Osteocyte (in vitro differentiated cells): Measurements from ENCODE around the gene IL11. TPM values are rescaled to one million over a fixed set of nuclear protein-coding genes. Genes with fewer than 3 reads are reported as not detected.

Experiments
- DNase-seq: peaks from one replicate; pipeline ENCODE4 v3.0.0; 2021; ENCODE audit warnings: mixed read lengths; ENCODE audit not compliant: unreplicated experiment; ENCODE audit errors: extremely low spot score
- H3K27ac Mint-ChIP-seq: one replicate; pipeline ENCODE4 v1.8.0; 2021; ENCODE audit warnings: mild to moderate bottlenecking, mixed read lengths; ENCODE audit not compliant: unreplicated experiment
- H3K27me3 Mint-ChIP-seq: one replicate; pipeline ENCODE4 v1.8.0; 2021; ENCODE audit warnings: mixed read lengths; ENCODE audit not compliant: unreplicated experiment
- H3K36me3 Mint-ChIP-seq: one replicate; pipeline ENCODE4 v1.8.0; 2021; ENCODE audit warnings: mixed read lengths; ENCODE audit not compliant: unreplicated experiment
- H3K4me1 Mint-ChIP-seq: one replicate; pipeline ENCODE4 v1.8.0; 2021; ENCODE audit warnings: mixed read lengths; ENCODE audit not compliant: unreplicated experiment
- H3K4me3 Mint-ChIP-seq: one replicate; pipeline ENCODE4 v1.8.0; 2021; ENCODE audit warnings: mild to moderate bottlenecking, moderate library complexity, mixed read lengths; ENCODE audit not compliant: unreplicated experiment
- H3K9me3 Mint-ChIP-seq: one replicate; pipeline ENCODE4 v1.8.0; 2021; ENCODE audit warnings: mixed read lengths; ENCODE audit not compliant: unreplicated experiment
- total RNA-seq: library from RNA; stranded (reverse); gene quantifications from 2 replicates; pipeline ENCODE4 v1.2.1, GENCODE V29; 2021
- TF ChIP-seq, protein P1 (sequence below): fragments of 200-600 bp; sonication (generic); IDR thresholded peaks from 2 replicates; pipeline ENCODE4 v1.5.0; 2021; ENCODE audit warnings: antibody characterized with exemption, mild to moderate bottlenecking, moderate library complexity

IL11 gene
- total RNA-seq, 1 donor from 2014 or later = 1.0 TPM

DNA sequence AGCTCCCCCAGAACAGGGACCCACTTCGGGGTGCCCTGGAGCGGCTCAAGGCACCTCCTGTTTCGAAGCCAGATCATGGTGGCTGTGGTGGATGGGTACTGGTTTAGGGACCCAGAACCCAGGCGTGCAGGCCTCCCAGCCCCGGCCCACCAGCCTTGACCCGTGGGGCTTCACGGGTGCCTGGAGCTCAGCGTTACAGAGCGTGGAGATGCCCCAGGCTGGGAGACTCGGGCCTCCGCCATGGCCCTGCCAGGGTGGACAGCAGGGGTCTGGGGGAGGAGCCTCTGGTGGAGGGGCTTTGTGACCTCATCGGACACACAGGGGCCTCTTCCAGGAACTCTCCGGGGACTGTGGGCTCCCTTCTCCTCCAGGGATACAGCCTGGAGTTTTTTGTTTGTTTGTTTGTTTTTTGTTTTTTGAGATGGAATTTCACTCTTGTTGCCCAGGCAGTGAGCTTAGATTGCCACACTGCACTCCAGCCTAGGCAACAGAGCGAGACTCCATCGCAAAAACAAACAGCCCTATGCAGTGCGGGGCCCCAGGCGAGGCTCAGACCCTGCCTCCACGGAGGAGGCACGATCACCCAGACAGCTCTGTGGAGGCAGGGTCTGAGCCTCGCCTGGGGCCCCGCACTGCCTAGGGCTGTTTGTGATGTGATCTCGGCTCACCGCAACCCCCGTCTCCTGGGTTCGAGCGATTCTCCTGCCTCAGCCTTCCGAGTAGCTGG is 7.1 kb downstream of the IL11 start, which contains the start of gene GARIN5B:
TSS of gene GARIN5B (minus strand) at position 271 of the 727 bp plus-strand sequence. CDS start at position 77, 194 bp downstream.
- TF ChIP-seq, protein P1, sequence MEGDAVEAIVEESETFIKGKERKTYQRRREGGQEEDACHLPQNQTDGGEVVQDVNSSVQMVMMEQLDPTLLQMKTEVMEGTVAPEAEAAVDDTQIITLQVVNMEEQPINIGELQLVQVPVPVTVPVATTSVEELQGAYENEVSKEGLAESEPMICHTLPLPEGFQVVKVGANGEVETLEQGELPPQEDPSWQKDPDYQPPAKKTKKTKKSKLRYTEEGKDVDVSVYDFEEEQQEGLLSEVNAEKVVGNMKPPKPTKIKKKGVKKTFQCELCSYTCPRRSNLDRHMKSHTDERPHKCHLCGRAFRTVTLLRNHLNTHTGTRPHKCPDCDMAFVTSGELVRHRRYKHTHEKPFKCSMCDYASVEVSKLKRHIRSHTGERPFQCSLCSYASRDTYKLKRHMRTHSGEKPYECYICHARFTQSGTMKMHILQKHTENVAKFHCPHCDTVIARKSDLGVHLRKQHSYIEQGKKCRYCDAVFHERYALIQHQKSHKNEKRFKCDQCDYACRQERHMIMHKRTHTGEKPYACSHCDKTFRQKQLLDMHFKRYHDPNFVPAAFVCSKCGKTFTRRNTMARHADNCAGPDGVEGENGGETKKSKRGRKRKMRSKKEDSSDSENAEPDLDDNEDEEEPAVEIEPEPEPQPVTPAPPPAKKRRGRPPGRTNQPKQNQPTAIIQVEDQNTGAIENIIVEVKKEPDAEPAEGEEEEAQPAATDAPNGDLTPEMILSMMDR = no peak
- Mint-ChIP-seq H3K9me3 (no peaks in the 10 kb centered on the region), H3K4me3 (no peak within 1 kb of the TSS), H3K4me1 (peaks cover 13% of the 10 kb centered on the region), H3K27me3 (no peaks in the 10 kb centered on the region), H3K27ac (peak within 1 kb of the TSS; percentile 34), H3K36me3 (no peaks in the 10 kb centered on the region)
- no peak for DNase-seq

DNA sequence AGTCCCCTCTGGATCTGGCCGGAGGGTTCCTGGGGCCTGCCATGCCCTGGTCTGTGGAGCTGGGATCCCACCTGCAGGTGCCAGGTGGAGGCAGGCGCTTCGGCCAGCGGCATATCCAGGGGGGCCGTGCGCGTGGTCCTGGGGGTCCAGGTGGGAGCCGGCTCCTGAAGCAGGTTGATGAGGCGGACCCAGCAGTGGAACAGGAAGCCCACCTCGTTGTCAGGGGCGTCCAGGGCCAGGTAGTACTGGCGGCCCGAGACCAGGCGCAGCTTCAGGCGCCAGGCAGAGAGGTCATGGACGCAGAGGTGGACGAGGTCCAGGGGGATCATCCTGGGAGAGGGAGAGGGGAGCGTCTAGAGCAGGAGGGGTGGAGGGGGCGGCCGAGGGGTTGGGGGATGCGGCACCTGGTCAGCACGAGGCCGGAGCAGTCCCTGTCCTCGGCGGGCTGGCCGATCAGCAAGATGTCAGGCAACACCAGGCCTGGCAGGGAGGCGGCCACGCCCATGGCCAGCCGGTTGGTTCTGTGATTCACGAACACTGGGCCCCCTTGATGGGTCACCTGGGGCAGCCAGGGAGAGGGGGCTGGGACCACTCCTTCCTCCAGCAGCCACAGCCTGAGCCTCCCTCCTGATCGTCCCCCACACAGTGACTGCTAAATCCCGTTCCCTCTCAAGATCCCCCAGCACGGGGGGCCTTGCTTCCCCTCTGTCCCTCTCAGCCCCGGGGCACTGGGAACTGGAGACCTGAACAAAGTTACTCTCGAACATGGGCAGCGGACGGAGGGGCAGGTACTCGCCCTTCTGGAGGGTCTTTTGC is 7.9 kb downstream of the IL11 start:
- H3K4me3 Mint-ChIP-seq = no peak overlapping the region
- peaks cover 3% of the 10 kb centered on the region for H3K27me3 Mint-ChIP-seq
- H3K9me3 Mint-ChIP-seq = no peaks in the 10 kb centered on the region
- H3K27ac Mint-ChIP-seq = no peak overlapping the region
- TF ChIP-seq, protein P1 = no peak
- peaks cover 13% of the 10 kb centered on the region for H3K4me1 Mint-ChIP-seq
- H3K36me3 Mint-ChIP-seq = no peaks in the 10 kb centered on the region
- no peak for DNase-seq

DNA sequence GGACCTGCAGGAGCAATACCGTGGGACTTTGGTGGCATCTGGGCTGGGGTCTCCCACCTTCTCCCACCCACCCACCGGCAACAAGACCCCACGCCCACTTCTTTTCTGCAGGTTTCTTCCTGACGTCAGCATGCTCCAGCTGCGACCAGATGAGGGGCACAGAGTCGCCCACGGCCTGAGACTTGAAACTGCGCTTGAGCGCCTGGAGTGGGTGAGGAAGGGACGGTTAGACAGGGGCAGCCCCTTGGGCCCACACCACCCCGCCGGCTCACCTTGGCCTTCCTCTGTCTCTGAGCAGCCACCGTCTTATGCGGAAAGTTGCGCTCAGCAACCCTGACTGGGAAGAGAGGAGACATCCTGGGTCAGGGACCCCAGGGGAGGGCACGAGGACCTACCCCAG is 9.4 kb downstream of the IL11 start:
- no peak overlapping the region for H3K27ac Mint-ChIP-seq
- peaks cover 10% of the 10 kb centered on the region for H3K27me3 Mint-ChIP-seq
- no peaks in the 10 kb centered on the region for H3K36me3 Mint-ChIP-seq

DNA sequence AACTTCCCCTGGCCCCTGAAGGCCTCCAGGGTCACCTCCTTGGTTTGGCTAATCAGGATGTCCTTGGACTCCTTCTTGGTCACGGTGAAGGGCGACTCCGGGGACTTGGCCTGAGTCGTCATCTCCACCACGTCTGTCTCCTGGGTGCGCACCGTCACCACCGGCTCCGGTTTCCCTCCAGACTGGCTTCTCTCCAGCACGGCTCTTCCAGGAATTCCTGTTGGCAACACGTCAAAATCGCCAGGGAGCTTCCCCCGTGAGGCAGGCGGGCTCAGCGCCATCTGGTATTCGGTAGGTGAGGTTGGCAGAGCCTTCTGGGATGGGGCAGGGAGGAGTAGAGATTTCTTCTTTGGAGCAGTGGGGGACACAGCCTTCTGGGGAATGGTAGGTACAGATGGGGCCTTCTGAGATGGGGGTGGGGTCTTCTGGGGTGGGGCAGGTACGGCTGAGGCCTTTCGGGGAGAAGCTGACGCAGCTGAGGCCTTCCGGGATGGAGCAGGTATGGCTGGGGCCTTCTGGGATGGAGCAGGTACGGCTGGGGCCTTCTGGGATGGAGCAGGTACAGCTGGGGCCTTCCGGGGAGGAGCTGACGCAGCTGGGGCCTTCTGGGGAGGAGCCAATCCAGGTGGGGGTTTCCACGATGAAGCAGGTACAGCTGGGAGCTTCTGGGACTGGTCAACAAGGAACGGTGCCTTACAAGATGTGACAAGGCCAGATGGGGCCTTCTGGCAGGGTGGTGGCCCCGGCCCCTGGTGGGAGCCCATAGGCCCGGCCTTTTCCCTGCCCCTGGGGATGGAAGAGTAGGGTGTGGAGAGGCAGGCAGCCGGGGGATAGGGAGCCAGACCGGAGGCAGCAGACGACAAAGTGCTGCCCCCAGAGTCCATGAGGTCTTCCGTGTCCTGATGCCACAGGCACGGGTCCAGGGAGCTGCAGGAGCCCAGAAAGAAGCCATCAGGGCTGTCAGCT is 11.0 kb downstream of the IL11 start:
- DNase-seq = no peak
- H3K27ac Mint-ChIP-seq = no peak overlapping the region
- peaks cover 11% of the 10 kb centered on the region for H3K4me1 Mint-ChIP-seq
- no peak overlapping the region for H3K4me3 Mint-ChIP-seq
- H3K27me3 Mint-ChIP-seq = peaks cover 19% of the 10 kb centered on the region
- no peaks in the 10 kb centered on the region for H3K9me3 Mint-ChIP-seq
- TF ChIP-seq, protein P1 = no peak
- H3K36me3 Mint-ChIP-seq = no peaks in the 10 kb centered on the region

More for the DNA sequence above, 9.4 kb downstream of the IL11 start:
- Mint-ChIP-seq H3K4me1 (peaks cover 13% of the 10 kb centered on the region), H3K9me3 (no peaks in the 10 kb centered on the region), H3K4me3 (no peak overlapping the region)
- TF ChIP-seq, protein P1 = no peak
- no peak for DNase-seq
